Natural killer cell (primary cell): Measurements from ENCODE around the gene FNDC3B. TPM values are rescaled to one million over a fixed set of nuclear protein-coding genes. Genes with fewer than 3 reads are reported as not detected.

Experiments used
- ATAC-seq, 3 donors: fragments of 150-1000 bp in 2 of 3; fragments of 200-7000 bp in 1 of 3; cut with Tn5 transposase; 1 replicate in 1 of 3; 2 replicates in 2 of 3; pipeline ENCODE4 v1.10.0; 2021; ENCODE audit warnings: mild to moderate bottlenecking in 2 of 3, moderate library complexity in 2 of 3
- DNase-seq, 2 donors: peaks; one replicate each; pipeline versions ENCODE4 v3.0.0 to v3.0.0-alpha.2; 2013 to 2021; ENCODE audit warnings: mixed read lengths in 1 of 2
- H3K27ac ChIP-seq: one replicate; pipeline ENCODE4 v1.5.1; 2013; ENCODE audit warnings: mild to moderate bottlenecking, low read length
- H3K27me3 ChIP-seq: one replicate; pipeline ENCODE4 v1.6.1; 2013; ENCODE audit warnings: low read length; ENCODE audit not compliant: control insufficient read depth, insufficient read depth
- H3K36me3 ChIP-seq: one replicate; pipeline ENCODE4 v1.6.1; 2013; ENCODE audit warnings: low read length; ENCODE audit not compliant: control insufficient read depth, insufficient read depth
- H3K4me1 ChIP-seq: one replicate; pipeline ENCODE4 v1.6.1; 2013; ENCODE audit warnings: low read length; ENCODE audit not compliant: control insufficient read depth, insufficient read depth
- H3K4me3 ChIP-seq: one replicate; pipeline ENCODE4 v1.5.1; 2013; ENCODE audit warnings: low read length
- H3K9me3 ChIP-seq: one replicate; pipeline ENCODE4 v1.6.1; 2013; ENCODE audit warnings: low read length; ENCODE audit not compliant: control insufficient read depth, insufficient read depth
- H3K27ac Mint-ChIP-seq, 2 donors: one replicate each; pipeline ENCODE4 v1.8.0; 2022; ENCODE audit warnings: mild to moderate bottlenecking in 2 of 2, mixed read lengths in 2 of 2, moderate library complexity in 1 of 2
- H3K27me3 Mint-ChIP-seq, 2 donors: one replicate each; pipeline ENCODE4 v1.8.0; 2022; ENCODE audit warnings: low read depth in 2 of 2, mixed read lengths in 2 of 2
- H3K36me3 Mint-ChIP-seq: one replicate; pipeline ENCODE4 v1.8.0; 2022; ENCODE audit warnings: mixed read lengths
- H3K4me1 Mint-ChIP-seq, 2 donors: one replicate each; pipeline ENCODE4 v1.8.0; 2022; ENCODE audit warnings: mixed read lengths in 2 of 2
- H3K4me3 Mint-ChIP-seq: one replicate; pipeline ENCODE4 v1.8.0; 2022; ENCODE audit warnings: mild to moderate bottlenecking, moderate library complexity, mixed read lengths
- H3K9me3 Mint-ChIP-seq, 2 donors: one replicate each; pipeline ENCODE4 v1.8.0; 2022; ENCODE audit warnings: mixed read lengths in 2 of 2
- CTCF ChIP-seq: fragments of 200-600 bp; IDR thresholded peaks from one replicate; pipeline ENCODE4 v1.8.0; 2022; ENCODE audit warnings: antibody characterized with exemption
- WGBS: methylation state at CpG from one replicate; pipeline ENCODE4 v1.1.7; 2013; ENCODE audit warnings: missing lambda C conversion rate; ENCODE audit not compliant: insufficient coverage; 5-methylcytosine and 5-hydroxymethylcytosine counted together
- intact Hi-C: fragments of 100-400 bp; cut with micrococcal nuclease; formaldehyde crosslinking; loops from one replicate; pipeline ENCODE4 v1.14.2; 2022
- total RNA-seq, 4 donors: library from RNA; stranded (reverse); fragments of 120-200 nt in 1 of 4; gene quantifications; one replicate each; pipeline versions ENCODE4 v1.2.3 to v1.2.4, GENCODE V29; 2013 to 2022

FNDC3B gene
- total RNA-seq, 3 donors from 2014 or later (not counting 1 experiment from before 2014, with no cell fraction given): 154 to 214 (median 206) TPM

- intact Hi-C loops: no loop called here
- Histone ChIP-seq H3K27me3 (no peaks in the 10 kb centered on the region), H3K36me3 (peaks cover 3% of the 10 kb centered on the region), H3K27ac (no peak overlapping the region), H3K9me3 (no peaks in the 10 kb centered on the region), H3K4me3 (no peak overlapping the region), H3K4me1 (peaks cover 11% of the 10 kb centered on the region)
- H3K9me3 Mint-ChIP-seq: no peaks in the 10 kb centered on the region
- H3K27ac Mint-ChIP-seq: no peak overlapping the region
- H3K27me3 Mint-ChIP-seq: no peaks in the 10 kb centered on the region
- WGBS: 93% methylated on average over 3 of the region's 3 CpGs
- DNase-seq (no peak), ATAC-seq (no peak)
- no peak for TF ChIP-seq CTCF
- peaks cover 56 to 71% of the 10 kb centered on the region in 2 donors for H3K4me1 Mint-ChIP-seq
- peaks cover 7% of the 10 kb centered on the region for H3K36me3 Mint-ChIP-seq
- H3K4me3 Mint-ChIP-seq: no peak overlapping the region
Observed at GRCh38 chr3:172051310-172051956, 12.1 kb downstream of the FNDC3B start.

- H3K27ac ChIP-seq: no peak overlapping the region
- no peaks in the 10 kb centered on the region for H3K9me3 ChIP-seq
- Mint-ChIP-seq H3K36me3 (peaks cover 7% of the 10 kb centered on the region), H3K4me1 (peaks cover 61 to 71% of the 10 kb centered on the region in 2 donors), H3K27me3 (no peaks in the 10 kb centered on the region), H3K4me3 (no peak overlapping the region), H3K27ac (peak overlapping the region; percentile 90 to 98), H3K9me3 (no peaks in the 10 kb centered on the region)
- TF ChIP-seq CTCF: no peak
- no peak overlapping the region for H3K4me3 ChIP-seq
- no peak for DNase-seq
- no peaks in the 10 kb centered on the region for H3K27me3 ChIP-seq
- H3K36me3 ChIP-seq: peaks cover 3% of the 10 kb centered on the region
- no peak for ATAC-seq
- peaks cover 11% of the 10 kb centered on the region for H3K4me1 ChIP-seq
- intact Hi-C loops: no loop called here
- 100% methylated on average over 5 of the region's 5 CpGs for WGBS
Observed at GRCh38 chr3:172051957-172052354, 12.6 kb downstream of the FNDC3B start.

GRCh38 chr3:172052405-172052804, 13.0 kb downstream of the FNDC3B start:
- TF ChIP-seq CTCF: no peak
- H3K27ac ChIP-seq: no peak overlapping the region
- peaks cover 3% of the 10 kb centered on the region for H3K36me3 ChIP-seq
- peaks cover 11% of the 10 kb centered on the region for H3K4me1 ChIP-seq
- no peak overlapping the region for H3K4me3 ChIP-seq
- 91% methylated on average over 2 of the region's 2 CpGs for WGBS
- H3K36me3 Mint-ChIP-seq: peaks cover 7% of the 10 kb centered on the region
- intact Hi-C loops: no loop called here
- no peak overlapping the region for H3K4me3 Mint-ChIP-seq
- no peaks in the 10 kb centered on the region for H3K9me3 ChIP-seq
- peaks cover 64 to 74% of the 10 kb centered on the region in 2 donors for H3K4me1 Mint-ChIP-seq
- no peaks in the 10 kb centered on the region for H3K27me3 ChIP-seq
- H3K27ac Mint-ChIP-seq: peak overlapping the region; percentile 90 to 98
- no peaks in the 10 kb centered on the region for H3K27me3 Mint-ChIP-seq
- DNase-seq (no peak), ATAC-seq (no peak)
- no peaks in the 10 kb centered on the region for H3K9me3 Mint-ChIP-seq
